Esophagus squamous epithelium (tissue), 4 donors: ENCODE data around the gene S100A7A.

ENCODE experiments used
- CTCF ChIP-seq, 6 experiments: fragments of 450-650 bp in 4 of 6; fragments of 200-600 bp in 2 of 6; sonication (generic) in 2 of 6; IDR thresholded peaks; one replicate each; pipeline ENCODE4 v1.5.1; 2016 to 2019; ENCODE audit warnings: antibody characterized with exemption in 6 of 6, mild to moderate bottlenecking in 4 of 6, moderate library complexity in 4 of 6
- POLR2A ChIP-seq, 4 donors: fragments of 450-650 bp; IDR thresholded peaks; one replicate each; pipeline ENCODE4 v1.6.1; 2017; ENCODE audit warnings: antibody characterized with exemption in 4 of 4, mild to moderate bottlenecking in 4 of 4, moderate library complexity in 3 of 4

- TF ChIP-seq CTCF (IDR thresholded peaks at IDR 0.05) (no peak), POLR2A (IDR thresholded peaks at IDR 0.05) (no peak)
These were observed 22.3 kb downstream of the S100A7A start for GRCh38 chr1:153438599-153438998.
